Measurements from ENCODE around the gene TEX55. TPM values are rescaled to one million over a fixed set of nuclear protein-coding genes. Genes with fewer than 3 reads are reported as not detected.

Gene TEX55
- total and polyA plus RNA-seq, 9 donors = not detected

Other genes with a start within 250 kb of the TEX55 start
- 1.8 TPM for gene IGSF11, start 111.3 kb upstream of the TEX55 start, total RNA-seq
- gene IGSF11, start 111.3 kb upstream of the TEX55 start, polyA plus RNA-seq (ENCODE audit: insufficient read depth in 1 of 8, insufficient read length in 8 of 8, low replicate concordance in 1 of 8) = 1 to 10 TPM in 7 of 8 donors, under 1 TPM in 1; 0.82 to 3.8 (median 2.3) TPM
- not detected for gene UPK1B, start 27.4 kb downstream of the TEX55 start, total RNA-seq
- gene UPK1B, start 27.4 kb downstream of the TEX55 start, polyA plus RNA-seq (ENCODE audit: insufficient read depth in 1 of 8, insufficient read length in 8 of 8, low replicate concordance in 1 of 8) = 1 to 10 TPM in 1 of 8 donors, under 1 TPM in 5, not detected in 2; 0.08 to 8.1 (median 0.20) TPM
- 11.7 TPM for gene B4GALT4, start 94.7 kb downstream of the TEX55 start, total RNA-seq
- gene B4GALT4, start 94.7 kb downstream of the TEX55 start, polyA plus RNA-seq (ENCODE audit: insufficient read depth in 1 of 8, insufficient read length in 8 of 8, low replicate concordance in 1 of 8) = 10 to 100 TPM in 7 of 8 donors, 1 to 10 TPM in 1; 9.9 to 16.7 (median 11.8) TPM
- gene ARHGAP31, start 148.2 kb downstream of the TEX55 start, total RNA-seq = 10.5 TPM
- 10 to 100 TPM in 6 of 8 donors, 1 to 10 TPM in 2; 7.7 to 18.4 (median 12.0) TPM for gene ARHGAP31, start 148.2 kb downstream of the TEX55 start, polyA plus RNA-seq (ENCODE audit: insufficient read depth in 1 of 8, insufficient read length in 8 of 8, low replicate concordance in 1 of 8)